Kidney (tissue), 11 donors: ENCODE measurements around the gene LRRC37A. TPM values are rescaled to one million over a fixed set of nuclear protein-coding genes. Genes with fewer than 3 reads are reported as not detected.
"Not testable (repeated sequence)": the region's sequence is repeated elsewhere in the genome, so short reads cannot be mapped to it uniquely, and the experiment has no call there.

ENCODE experiments used
- DNase-seq, 5 donors: peaks; one replicate each; pipeline ENCODE4 v3.0.0-alpha.2; 2013 to 2020
- FAIRE-seq: peaks from 2 replicates; lab custom pipeline; 2012; peaks lifted over from hg19 to GRCh38; lab: Jason Lieb, UNC
- H3K27ac ChIP-seq, 2 donors: one replicate each; pipeline ENCODE4 v1.7.0; 2013; ENCODE audit warnings: low read depth in 2 of 2, low read length in 2 of 2, inconsistent platforms in 1 of 2
- H3K27me3 ChIP-seq: one replicate; pipeline ENCODE4 v1.7.1; 2013; ENCODE audit warnings: low read length, inconsistent platforms; ENCODE audit not compliant: control insufficient read depth, insufficient read depth
- H3K36me3 ChIP-seq, 3 donors: one replicate each; pipeline versions ENCODE4 v1.7.0 to v1.7.1; 2013; ENCODE audit warnings: low read length in 3 of 3, control low read depth in 1 of 3, inconsistent platforms in 1 of 3; ENCODE audit not compliant: insufficient read depth in 3 of 3, control insufficient read depth in 2 of 3
- H3K4me1 ChIP-seq, 3 donors: one replicate each; pipeline versions ENCODE4 v1.7.0 to v1.7.1; 2013; ENCODE audit warnings: low read length in 3 of 3, inconsistent platforms in 1 of 3, low read depth in 1 of 3; ENCODE audit not compliant: control insufficient read depth in 2 of 3, insufficient read depth in 2 of 3
- H3K4me3 ChIP-seq, 3 donors: one replicate each; pipeline versions ENCODE4 v1.7.0 to v1.8.1; 2013; ENCODE audit warnings: low read length in 3 of 3, control low read depth in 1 of 3, inconsistent platforms in 1 of 3
- H3K9ac ChIP-seq, 3 donors: one replicate each; pipeline versions ENCODE4 v1.7.0 to v1.7.1; 2013; ENCODE audit warnings: low read length in 3 of 3, control low read depth in 1 of 3, inconsistent platforms in 1 of 3
- H3K9me3 ChIP-seq, 3 donors: one replicate each; pipeline versions ENCODE4 v1.7.0 to v1.7.1; 2013; ENCODE audit warnings: low read length in 3 of 3, control low read depth in 1 of 3, inconsistent platforms in 1 of 3; ENCODE audit not compliant: control insufficient read depth in 2 of 3, insufficient read depth in 1 of 3
- intact Hi-C: fragments of 100-400 bp; cut with DNase I; formaldehyde crosslinking; loops from one replicate; pipeline ENCODE4 v1.11.1; 2022
- polyA plus RNA-seq: library from polyadenylated mRNA; stranded (reverse); fragments of 350-450 nt; fragmentation: Illumina TruSeq; extraction: RNeasy Lipid Tissue Mini Kit (QIAGEN cat#74804); gene quantifications from one replicate; pipeline ENCODE4 v1.2.3, GENCODE V29; 2014; ENCODE audit warnings: low read depth, low replicate concordance; ENCODE audit not compliant: insufficient read depth
- total RNA-seq: library from RNA; stranded (reverse); fragmentation: NEBNext Ultra II Directional; extraction: Animal tissue kit (Norgen Biotek cat#: 25700); gene quantifications from one replicate; pipeline ENCODE4 v1.2.1, GENCODE V29; 2021
- donor health status: control.
- donor health status: control.
- donor health status: DM: yes; HTN: yes; CAD: no.
- donor health status: Normal renal cell carcinoma (clear cell type).

The LRRC37A gene
- total and polyA plus RNA-seq, 2 donors from 2014 or later: 0.52 to 3.1 TPM

DNA sequence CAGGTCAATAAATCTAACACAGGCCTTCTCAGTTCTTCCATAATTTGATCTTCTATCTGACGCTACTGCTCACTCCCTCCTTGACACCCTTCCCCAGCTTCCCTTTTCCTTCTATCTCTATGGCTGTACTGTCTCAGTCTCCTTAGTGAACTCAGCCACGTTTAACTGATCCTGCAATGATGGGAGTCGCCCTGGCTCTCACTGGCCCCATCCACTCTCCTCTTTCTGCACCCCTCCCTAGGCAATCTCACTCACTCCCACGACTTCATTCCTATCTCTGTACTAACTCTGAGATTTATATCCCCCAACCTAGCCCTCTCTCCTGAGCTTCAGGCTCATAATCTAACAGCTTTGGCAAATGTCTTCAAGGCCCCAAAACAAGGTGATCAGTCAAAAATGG is 58.9 kb downstream of the LRRC37A start:
- H3K4me1 ChIP-seq, H3K4me3 ChIP-seq, FAIRE-seq, H3K9ac ChIP-seq, H3K36me3 ChIP-seq, intact Hi-C loops, H3K27ac ChIP-seq, H3K27me3 ChIP-seq, H3K9me3 ChIP-seq, DNase-seq: not testable (repeated sequence)

DNA sequence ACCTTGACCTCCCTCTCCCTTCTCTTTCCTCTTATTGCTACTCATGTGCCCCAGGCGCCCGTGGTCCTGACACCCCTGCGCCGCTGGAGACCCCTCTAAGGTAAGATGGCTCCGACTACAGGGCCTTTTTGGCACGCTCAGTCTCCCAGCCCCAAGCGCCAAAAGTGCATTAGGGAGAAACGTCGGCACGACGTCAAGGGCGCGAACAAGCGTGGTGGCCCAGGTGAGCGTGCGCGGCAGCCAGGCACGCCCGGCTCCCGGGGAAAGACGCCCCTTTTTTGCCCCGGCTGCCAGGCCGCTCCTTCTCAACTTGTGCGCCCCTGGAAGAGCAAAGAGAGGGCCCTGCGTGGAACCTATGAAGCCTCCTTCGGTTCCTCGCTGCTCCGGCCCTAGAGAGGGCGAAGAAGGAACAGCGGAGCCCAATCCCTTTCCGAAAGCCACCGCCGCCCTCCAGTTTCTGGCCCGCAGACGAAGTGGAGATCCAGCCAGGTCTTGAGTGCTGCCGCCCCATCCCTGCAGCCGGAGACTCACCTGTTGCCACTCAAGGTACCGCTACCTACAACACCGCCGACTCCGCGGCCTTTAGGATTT is 66.3 kb downstream of the LRRC37A start:
- peak overlapping the region in 1 of 3 donors; percentile 21 for H3K4me3 ChIP-seq
- FAIRE-seq, DNase-seq, intact Hi-C loops, H3K27ac ChIP-seq, H3K27me3 ChIP-seq, H3K9me3 ChIP-seq, H3K36me3 ChIP-seq, H3K4me1 ChIP-seq, H3K9ac ChIP-seq: not testable (repeated sequence)

DNA sequence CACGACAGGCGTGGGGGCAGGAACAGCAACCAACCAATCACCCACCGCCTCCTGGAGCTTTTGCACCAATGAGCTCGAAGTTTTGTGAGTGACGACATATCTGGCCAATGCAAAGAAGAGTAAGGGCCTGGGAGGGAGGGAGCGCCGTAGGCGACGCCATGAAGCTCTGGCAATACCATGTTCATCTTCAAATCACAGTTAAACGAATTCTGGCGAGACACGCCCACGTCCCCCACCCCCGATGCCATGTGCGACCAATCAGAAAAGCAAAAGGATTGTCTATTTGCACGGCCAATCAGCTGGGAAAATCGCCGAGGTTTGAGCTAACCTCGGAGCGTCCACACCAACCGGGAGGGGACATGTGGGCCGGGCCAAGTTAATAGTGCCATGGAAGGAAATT is 66.8 kb downstream of the LRRC37A start, which contains the start of gene ARL17B:
Gene ARL17B, minus strand, starts transcription at position 12 of the 400 bp plus-strand sequence. CDS start 3,369 bp downstream, outside the sequence.
- H3K36me3 ChIP-seq, H3K27me3 ChIP-seq, H3K9me3 ChIP-seq, H3K9ac ChIP-seq, H3K4me1 ChIP-seq, H3K27ac ChIP-seq, intact Hi-C loops: not testable (repeated sequence)
- FAIRE-seq: peak; percentile 99
- peak in 1 of 5 donors; percentile 92 for DNase-seq
- H3K4me3 ChIP-seq: peak within 1 kb of the TSS in 2 of 3 donors; percentile 16 to 21

DNA sequence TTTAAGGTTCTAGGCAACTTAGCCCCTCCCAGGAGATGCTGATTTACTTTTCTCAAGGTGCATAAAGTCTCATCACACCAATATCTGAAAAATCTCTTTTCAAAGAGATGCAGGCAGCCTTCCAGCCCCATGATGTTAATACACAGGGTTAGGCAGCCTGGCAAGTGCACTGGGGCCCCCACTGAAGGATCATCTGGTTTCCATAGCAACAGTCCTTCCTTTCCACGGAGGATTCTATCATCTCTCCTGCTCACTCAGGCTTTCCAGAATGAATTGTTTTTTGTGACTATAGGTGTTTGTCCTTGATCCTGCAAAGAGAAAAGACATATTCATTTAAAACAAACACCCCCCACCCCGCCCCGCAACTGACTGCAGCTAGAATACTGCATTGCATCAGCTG is 72.6 kb downstream of the LRRC37A start:
- H3K27me3 ChIP-seq, H3K27ac ChIP-seq, intact Hi-C loops, H3K4me1 ChIP-seq, H3K9ac ChIP-seq, DNase-seq, H3K9me3 ChIP-seq, H3K4me3 ChIP-seq, FAIRE-seq, H3K36me3 ChIP-seq: not testable (repeated sequence)

DNA sequence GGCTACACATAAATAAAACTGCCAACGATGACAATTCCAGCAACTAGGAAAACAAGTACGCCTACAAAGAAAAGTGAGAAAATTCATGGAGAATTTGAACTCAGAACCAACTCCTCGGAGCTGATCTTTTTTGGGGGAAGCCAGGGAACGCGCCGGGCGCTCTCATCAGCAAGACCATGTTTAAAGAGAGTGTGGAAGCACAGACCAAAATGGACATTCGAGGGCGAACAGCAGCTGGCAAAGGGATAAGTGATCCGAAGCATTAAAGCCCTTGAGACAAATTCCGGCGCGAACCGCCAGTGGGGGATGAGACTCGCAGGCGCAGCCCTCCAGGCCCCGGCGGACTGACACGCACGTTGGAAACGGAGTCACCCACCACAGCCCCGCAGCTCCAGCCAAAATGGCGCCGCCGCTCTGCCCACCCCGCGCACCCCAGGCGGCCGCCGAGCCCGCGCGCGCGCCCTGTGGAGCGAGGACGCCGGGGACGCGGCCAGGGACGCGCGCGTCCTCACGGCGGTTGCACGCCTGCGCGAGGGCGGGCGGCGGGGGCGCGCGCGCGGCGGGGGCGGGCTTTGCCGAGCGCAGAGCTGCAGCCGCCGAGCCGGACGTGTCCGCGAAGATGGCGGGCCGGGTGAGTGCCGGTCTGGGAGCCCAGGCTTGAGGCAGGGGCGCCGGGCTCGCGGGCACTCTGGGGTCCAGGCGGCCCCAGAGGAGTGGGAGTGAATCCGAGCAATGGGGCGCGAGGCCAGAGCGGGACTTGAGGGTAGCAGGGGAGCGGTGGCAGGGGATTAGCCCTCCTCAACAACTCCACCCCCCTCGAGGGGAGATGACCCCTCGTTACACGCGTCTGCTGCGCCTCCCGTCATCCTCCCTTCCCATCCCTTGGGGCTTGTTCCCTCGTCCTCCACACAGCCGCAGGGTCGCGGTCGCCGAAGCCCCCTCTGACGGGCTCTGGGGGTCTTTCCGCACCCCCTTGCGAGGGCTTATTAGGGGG is 77.6 kb downstream of the LRRC37A start:
- H3K4me1 ChIP-seq, intact Hi-C loops, H3K9me3 ChIP-seq, H3K9ac ChIP-seq, FAIRE-seq, H3K27me3 ChIP-seq, DNase-seq, H3K36me3 ChIP-seq, H3K27ac ChIP-seq, H3K4me3 ChIP-seq: not testable (repeated sequence)

- intact Hi-C loops, FAIRE-seq, H3K36me3 ChIP-seq, H3K4me3 ChIP-seq, H3K9me3 ChIP-seq, DNase-seq, H3K4me1 ChIP-seq, H3K9ac ChIP-seq, H3K27me3 ChIP-seq, H3K27ac ChIP-seq: not testable (repeated sequence)
Observed at GRCh38 chr17:46373418-46373817, 78.5 kb downstream of the LRRC37A start.

- not testable (repeated sequence) for H3K9ac ChIP-seq, FAIRE-seq
Observed at GRCh38 chr17:46383118-46383517, 88.2 kb downstream of the LRRC37A start.

GRCh38 chr17:46385491-46385890 is 90.6 kb downstream of the LRRC37A start:
- H3K27ac ChIP-seq, H3K9ac ChIP-seq, H3K27me3 ChIP-seq, DNase-seq, H3K9me3 ChIP-seq, FAIRE-seq, H3K36me3 ChIP-seq, H3K4me3 ChIP-seq, intact Hi-C loops, H3K4me1 ChIP-seq: not testable (repeated sequence)

More at GRCh38 chr17:46383118-46383517, 88.2 kb downstream of the LRRC37A start:
- H3K27me3 ChIP-seq, H3K9me3 ChIP-seq, H3K4me3 ChIP-seq, H3K27ac ChIP-seq, intact Hi-C loops, DNase-seq, H3K4me1 ChIP-seq, H3K36me3 ChIP-seq: not testable (repeated sequence)
